ENCODE results near the gene PRKCD. TPM values are rescaled to one million over a fixed set of nuclear protein-coding genes. Genes with fewer than 3 reads are reported as not detected.

The PRKCD gene
- 2.3 and 5.5 TPM in 2 replicates for total RNA-seq

DNA sequence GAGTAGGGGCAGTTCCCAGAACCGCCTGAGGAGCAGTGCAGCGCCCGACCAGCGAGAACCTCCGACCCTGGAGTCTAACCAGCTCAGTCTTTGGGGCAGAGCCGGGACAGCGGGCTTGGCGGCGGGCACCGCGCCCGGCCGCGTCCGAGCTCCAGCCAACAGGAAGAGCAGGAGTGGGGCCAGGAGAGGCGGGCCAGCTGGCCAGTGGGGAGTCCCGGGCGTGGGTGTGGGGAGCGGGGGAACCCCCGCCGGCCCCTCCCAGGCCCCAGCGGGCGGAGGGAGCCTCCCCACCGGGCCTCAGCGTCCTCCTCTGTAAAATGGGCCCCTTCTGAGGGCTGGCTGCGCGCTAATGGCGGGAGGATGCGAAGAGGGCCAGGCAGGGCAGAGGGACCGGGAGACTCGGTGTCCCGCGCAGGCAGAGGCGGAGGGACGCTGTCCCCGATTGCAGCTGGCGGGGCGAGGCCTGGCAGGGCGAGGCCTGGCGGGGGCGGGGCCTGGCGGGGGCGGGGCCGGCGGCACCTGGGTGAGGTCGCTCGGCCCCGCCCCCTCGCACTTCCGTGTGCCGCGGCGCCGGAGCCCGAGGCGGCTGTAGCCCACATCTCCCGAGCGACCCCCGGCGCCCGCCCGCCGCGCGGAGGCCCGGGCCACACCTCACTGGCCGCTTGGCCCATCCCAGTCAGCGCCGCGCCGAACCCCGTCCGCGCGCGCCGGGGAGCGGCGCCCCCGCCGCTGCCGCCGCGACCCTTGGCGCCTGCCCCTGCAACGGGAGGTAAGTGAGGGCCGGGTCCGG, at the start of gene PRKCD:
PRKCD (plus strand) TSS at position 550 of the 790 bp plus-strand sequence. CDS start 17,214 bp downstream, outside the sequence.

DNA sequence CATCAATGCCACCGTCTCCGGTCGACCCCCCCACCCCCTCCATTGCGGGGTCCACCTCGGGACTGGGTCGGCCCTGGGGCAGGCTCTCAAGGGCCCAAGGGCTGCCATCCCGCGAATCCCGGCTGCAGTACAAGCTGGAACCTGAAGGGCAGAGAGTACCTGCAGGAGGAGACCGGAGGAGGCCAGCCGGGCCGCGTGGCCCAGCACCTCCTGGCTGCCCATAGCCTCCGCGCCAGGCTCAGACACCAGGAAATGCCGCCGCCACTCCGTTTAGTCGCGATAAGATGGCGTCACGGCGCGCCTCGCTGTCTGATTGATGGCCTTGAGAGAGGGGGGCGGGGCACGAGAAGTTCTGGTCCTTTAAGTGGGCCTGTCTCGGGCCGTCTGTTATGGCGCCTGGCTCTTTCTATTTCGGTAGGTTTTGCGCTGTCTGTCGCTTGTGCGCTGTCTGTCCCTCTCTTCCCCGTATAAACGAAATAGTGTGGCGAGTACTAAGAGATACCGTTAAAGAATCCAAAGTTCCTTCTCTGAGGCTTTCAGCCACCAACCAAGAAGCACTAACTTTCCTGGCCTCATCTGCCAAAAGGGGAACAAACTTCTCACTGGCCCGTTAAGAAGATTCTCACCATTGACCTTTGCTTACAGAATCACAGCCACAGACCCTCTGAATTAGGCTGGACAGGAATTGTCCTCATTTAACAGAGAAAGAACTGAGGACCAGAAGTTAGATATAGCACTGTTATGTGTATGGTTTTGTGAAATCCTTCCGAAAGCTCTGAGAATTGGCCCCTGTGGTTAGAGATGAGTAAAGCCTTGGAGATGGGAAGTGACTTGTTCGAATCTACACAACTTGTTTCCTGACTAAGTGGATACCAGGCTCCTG, 30.6 kb upstream of the PRKCD start, which contains the start of gene RFT1:
RFT1 (minus strand) TSS at position 257 of the 883 bp plus-strand sequence; CDS start at position 222, 35 bp downstream.

Other genes with a start within 250 kb of the PRKCD start
- 4.2 and 7.0 TPM in 2 replicates for gene SFMBT1, start 115.1 kb upstream of the PRKCD start, total RNA-seq
- 14.6 and 28.9 TPM in 2 replicates for gene RFT1, start 30.8 kb upstream of the PRKCD start, total RNA-seq
- 329 and 420 TPM in 2 replicates for gene TKT, start 94.8 kb downstream of the PRKCD start, total RNA-seq
- 8.7 and 11.4 TPM in 2 replicates for gene DCP1A, start 186.3 kb downstream of the PRKCD start, total RNA-seq

Measured in epithelial cell of umbilical artery (primary cell).